ENCODE measurements around the gene OR4Q2. TPM values are rescaled to one million over a fixed set of nuclear protein-coding genes. Genes with fewer than 3 reads are reported as not detected.

OR4Q2 gene
- total and polyA plus RNA-seq, 2 donors (not counting 3 experiments of a cell fraction or from before 2014, with no cell fraction given), result not detected

- H3K36me3 ChIP-seq (ENCODE audit: control insufficient read depth in 2 of 2, extremely low read depth in 1 of 2, insufficient read depth in 2 of 2, low read length in 2 of 2), result no peaks in the 10 kb centered on the region
- POLR2A ChIA-PET, result no interaction called here
- H4K20me1 ChIP-seq (replicated peaks; ENCODE audit: control insufficient read depth, extremely low read depth, insufficient read depth, low read length), result no peaks in the 10 kb centered on the region
- H3K4me1 ChIP-seq (ENCODE audit: control insufficient read depth, extremely low read depth, insufficient read depth, low read length), result no peaks in the 10 kb centered on the region
- H2AFZ ChIP-seq (ENCODE audit: low read depth, low read length), result no peak overlapping the region
- CTCF ChIA-PET, result no interaction called here
- H3K9me1 ChIP-seq (replicated peaks; ENCODE audit: control insufficient read depth, extremely low read depth, insufficient read depth, low read length), result no peaks in the 10 kb centered on the region
- no peaks in the 10 kb centered on the region for H3K79me2 ChIP-seq (ENCODE audit: control insufficient read depth, insufficient read depth, low read length)
- H3K9me3 ChIP-seq (replicated peaks; ENCODE audit: control insufficient read depth, insufficient read depth, low read length), result no peaks in the 10 kb centered on the region
- no peak overlapping the region for H3K9ac ChIP-seq (replicated peaks; ENCODE audit: extremely low read depth, insufficient read depth, low read length)
- FAIRE-seq (no peak), DNase-seq (ENCODE audit: low read depth, low spot score) (no peak)
- no peak overlapping the region for H3K4me3 ChIP-seq (replicated peaks in 1 of 3; ENCODE audit: insufficient read depth in 1 of 3, low read depth in 1 of 3, low read length in 3 of 3)
- dilution Hi-C loops (cut with MboI; ENCODE audit: extremely low pct_ligation_motif_present, low sequenced_read_pairs), result no loop called here
- no peak overlapping the region for H3K4me2 ChIP-seq (ENCODE audit: insufficient read depth, low read length)
- H3K27me3 ChIP-seq (ENCODE audit: control insufficient read depth in 2 of 2, insufficient read depth in 2 of 2, low read length in 2 of 2), result no peaks in the 10 kb centered on the region
- intact Hi-C loops (cut with micrococcal nuclease), result no loop called here
- H3K27ac ChIP-seq (ENCODE audit: insufficient read depth, low read depth, low read length), result no peak overlapping the region
- BruUV-seq (replicated peaks), result no TSS peak
- TF ChIP-seq, protein P1, sequence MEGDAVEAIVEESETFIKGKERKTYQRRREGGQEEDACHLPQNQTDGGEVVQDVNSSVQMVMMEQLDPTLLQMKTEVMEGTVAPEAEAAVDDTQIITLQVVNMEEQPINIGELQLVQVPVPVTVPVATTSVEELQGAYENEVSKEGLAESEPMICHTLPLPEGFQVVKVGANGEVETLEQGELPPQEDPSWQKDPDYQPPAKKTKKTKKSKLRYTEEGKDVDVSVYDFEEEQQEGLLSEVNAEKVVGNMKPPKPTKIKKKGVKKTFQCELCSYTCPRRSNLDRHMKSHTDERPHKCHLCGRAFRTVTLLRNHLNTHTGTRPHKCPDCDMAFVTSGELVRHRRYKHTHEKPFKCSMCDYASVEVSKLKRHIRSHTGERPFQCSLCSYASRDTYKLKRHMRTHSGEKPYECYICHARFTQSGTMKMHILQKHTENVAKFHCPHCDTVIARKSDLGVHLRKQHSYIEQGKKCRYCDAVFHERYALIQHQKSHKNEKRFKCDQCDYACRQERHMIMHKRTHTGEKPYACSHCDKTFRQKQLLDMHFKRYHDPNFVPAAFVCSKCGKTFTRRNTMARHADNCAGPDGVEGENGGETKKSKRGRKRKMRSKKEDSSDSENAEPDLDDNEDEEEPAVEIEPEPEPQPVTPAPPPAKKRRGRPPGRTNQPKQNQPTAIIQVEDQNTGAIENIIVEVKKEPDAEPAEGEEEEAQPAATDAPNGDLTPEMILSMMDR (IDR thresholded peaks at IDR 0.05; ENCODE audit: extremely low read depth in 1 of 2, insufficient read depth in 1 of 2, low read depth in 1 of 2, low read length in 2 of 2), result no peak
- TF ChIP-seq POLR2AphosphoS5 (IDR thresholded peaks at IDR 0.05; ENCODE audit: insufficient read depth, low read depth, low read length) (no peak), JUN (IDR thresholded peaks at IDR 0.05; ENCODE audit: borderline replicate concordance, insufficient read depth, insufficient read length, low read depth) (no peak)
- TF ChIP-seq, protein P2, sequence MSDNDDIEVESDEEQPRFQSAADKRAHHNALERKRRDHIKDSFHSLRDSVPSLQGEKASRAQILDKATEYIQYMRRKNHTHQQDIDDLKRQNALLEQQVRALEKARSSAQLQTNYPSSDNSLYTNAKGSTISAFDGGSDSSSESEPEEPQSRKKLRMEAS (IDR thresholded peaks at IDR 0.05; ENCODE audit: insufficient read depth, insufficient read length), result no peak
These were observed 27.1 kb upstream of the OR4Q2 start for GRCh38 chr14:19974844-19975243.

- TF ChIP-seq POLR2A (IDR thresholded peaks at IDR 0.05; ENCODE audit: low read depth, low read length) (no peak), FOS (IDR thresholded peaks at IDR 0.05; ENCODE audit: borderline replicate concordance, insufficient read depth, low read length) (no peak), MYC (IDR thresholded peaks at IDR 0.05; ENCODE audit: low read depth, low read length) (no peak), EZH2 (IDR thresholded peaks at IDR 0.05; ENCODE audit: borderline replicate concordance, low read depth, low read length, severe bottlenecking) (no peak), JUN (IDR thresholded peaks at IDR 0.05; ENCODE audit: borderline replicate concordance, insufficient read depth, insufficient read length, low read depth) (no peak), GATA2 (IDR thresholded peaks at IDR 0.05; ENCODE audit: insufficient read depth, insufficient read length, low read depth, low read length) (no peak), POLR2AphosphoS5 (IDR thresholded peaks at IDR 0.05; ENCODE audit: insufficient read depth, low read depth, low read length) (no peak)
- TF ChIP-seq, protein P2 (IDR thresholded peaks at IDR 0.05; ENCODE audit: insufficient read depth, insufficient read length), result no peak
- TF ChIP-seq, protein P1 (IDR thresholded peaks at IDR 0.05; ENCODE audit: extremely low read depth in 1 of 2, insufficient read depth in 1 of 2, low read depth in 1 of 2, low read length in 2 of 2), result no peak
- H3K9me3 ChIP-seq (replicated peaks; ENCODE audit: control insufficient read depth, insufficient read depth, low read length), result no peaks in the 10 kb centered on the region
These were observed 26.7 kb upstream of the OR4Q2 start, which contains the start of gene OR4K15 for GRCh38 chr14:19975291-19975690. Gene OR4K15, plus strand, starts transcription at chr14:19975591. Its CDS starts 0 bp downstream, at chr14:19975591.

More at GRCh38 chr14:19975291-19975690, 26.7 kb upstream of the OR4Q2 start, which contains the start of gene OR4K15:
- FAIRE-seq, result no peak
- Histone ChIP-seq H3K36me3 (ENCODE audit: control insufficient read depth in 2 of 2, extremely low read depth in 1 of 2, insufficient read depth in 2 of 2, low read length in 2 of 2) (no peaks in the 10 kb centered on the region), H3K4me3 (replicated peaks in 1 of 3; ENCODE audit: insufficient read depth in 1 of 3, low read depth in 1 of 3, low read length in 3 of 3) (no peak within 1 kb of the TSS), H3K27me3 (ENCODE audit: control insufficient read depth in 2 of 2, insufficient read depth in 2 of 2, low read length in 2 of 2) (no peaks in the 10 kb centered on the region), H3K4me2 (ENCODE audit: insufficient read depth, low read length) (no peak within 1 kb of the TSS), H3K4me1 (ENCODE audit: control insufficient read depth, extremely low read depth, insufficient read depth, low read length) (no peaks in the 10 kb centered on the region), H3K9me1 (replicated peaks; ENCODE audit: control insufficient read depth, extremely low read depth, insufficient read depth, low read length) (no peaks in the 10 kb centered on the region), H2AFZ (ENCODE audit: low read depth, low read length) (no peak within 1 kb of the TSS), H3K27ac (ENCODE audit: insufficient read depth, low read depth, low read length) (no peak within 1 kb of the TSS), H3K79me2 (ENCODE audit: control insufficient read depth, insufficient read depth, low read length) (no peaks in the 10 kb centered on the region), H3K9ac (replicated peaks; ENCODE audit: extremely low read depth, insufficient read depth, low read length) (no peak within 1 kb of the TSS), H4K20me1 (replicated peaks; ENCODE audit: control insufficient read depth, extremely low read depth, insufficient read depth, low read length) (no peaks in the 10 kb centered on the region)
- BruUV-seq (replicated peaks), result no TSS peak
- intact Hi-C loops (cut with micrococcal nuclease) (no loop called here), dilution Hi-C loops (cut with MboI; ENCODE audit: extremely low pct_ligation_motif_present, low sequenced_read_pairs) (no loop called here)
- ChIA-PET CTCF (no interaction called here), POLR2A (no interaction called here)
- DNase-seq (ENCODE audit: low read depth, low spot score), result no peak
